NCI-H2107 (cell line): ENCODE data around the gene TMEM107.
"Not testable (repeated sequence)": the region's sequence is repeated elsewhere in the genome, so short reads cannot be mapped to it uniquely, and the experiment has no call there.

Source experiments
- DNase-seq: peaks from one replicate; lab custom pipeline; 2025; lab: John Stamatoyannopoulos, UW

The TMEM107 gene

GRCh38 chr17:8176197-8176940 is at the start of gene TMEM107:
Gene TMEM107, minus strand, starts transcription at chr17:8176380. Its CDS starts 94 bp downstream, at chr17:8176286.
- DNase-seq = peak; percentile 35

- DNase-seq = no peak
These were observed 49.0 kb upstream of the TMEM107 start for GRCh38 chr17:8224891-8225812.

GRCh38 chr17:8223356-8224126 is 47.4 kb upstream of the TMEM107 start:
- DNase-seq = no peak

GRCh38 chr17:8222630-8223355 is 46.6 kb upstream of the TMEM107 start:
- no peak for DNase-seq

GRCh38 chr17:8222380-8222629 is 46.1 kb upstream of the TMEM107 start:
- DNase-seq = no peak

GRCh38 chr17:8221663-8222379 is 45.6 kb upstream of the TMEM107 start:
- DNase-seq = no peak

GRCh38 chr17:8220783-8221662 is 44.8 kb upstream of the TMEM107 start:
- DNase-seq = peak; percentile 62

GRCh38 chr17:8214000-8214399 is 37.8 kb upstream of the TMEM107 start:
- not testable (repeated sequence) for DNase-seq

GRCh38 chr17:8212312-8213180 is 36.4 kb upstream of the TMEM107 start:
- DNase-seq = no peak

GRCh38 chr17:8210761-8211458 is 34.7 kb upstream of the TMEM107 start:
- DNase-seq = no peak

GRCh38 chr17:8209907-8210760 is 34.0 kb upstream of the TMEM107 start, which contains the start of gene AURKB:
Gene AURKB, minus strand, starts transcription at chr17:8210575. Its CDS starts 351 bp downstream, at chr17:8210224.
- peak; percentile 36 for DNase-seq

GRCh38 chr17:8206536-8206935 is 30.4 kb upstream of the TMEM107 start:
- DNase-seq = no peak

- DNase-seq = no peak
These were observed 28.8 kb upstream of the TMEM107 start for GRCh38 chr17:8204761-8205555.

GRCh38 chr17:8192070-8192815 is 16.1 kb upstream of the TMEM107 start:
- peak; percentile 67 for DNase-seq

- no peak for DNase-seq
These were observed 14.3 kb upstream of the TMEM107 start for GRCh38 chr17:8190506-8190905.
